22Rv1 (cell line): ENCODE data around the gene SCUBE2.
A peak's percentile ranks its signal among the peaks of the same experiment; 100 is the strongest.

Experiments
- H3K27ac ChIP-seq: fragments of 450-650 bp; 2 replicates; pipeline ENCODE4 v1.5.1; 2017
- CTCF ChIP-seq: fragments of 450-650 bp; IDR thresholded peaks from 2 replicates; pipeline ENCODE4 v1.5.1; 2017; ENCODE audit warnings: mild to moderate bottlenecking
- ZFX ChIP-seq: fragments of 450-650 bp; IDR thresholded peaks from 2 replicates; pipeline ENCODE4 v1.6.1; 2017; ENCODE audit warnings: antibody characterized with exemption, borderline replicate concordance

The SCUBE2 gene

GRCh38 chr11:9121469-9121796, 30.0 kb upstream of the SCUBE2 start:
- H3K27ac ChIP-seq = no peak overlapping the region
- TF ChIP-seq CTCF (no peak), ZFX (no peak)

GRCh38 chr11:9120664-9121468, 29.5 kb upstream of the SCUBE2 start:
- TF ChIP-seq CTCF (peak; percentile 63), ZFX (no peak)
- H3K27ac ChIP-seq = no peak overlapping the region

GRCh38 chr11:9118277-9118676, 26.9 kb upstream of the SCUBE2 start:
- no peak overlapping the region for H3K27ac ChIP-seq
- TF ChIP-seq ZFX = no peak

- H3K27ac ChIP-seq = no peak overlapping the region
- TF ChIP-seq CTCF = no peak
Observed at GRCh38 chr11:9112075-9112474, 20.7 kb upstream of the SCUBE2 start.

- no peak overlapping the region for H3K27ac ChIP-seq
- TF ChIP-seq CTCF (no peak), ZFX (no peak)
Observed at GRCh38 chr11:9109858-9110731, 18.7 kb upstream of the SCUBE2 start.

GRCh38 chr11:9104580-9104979, 13.2 kb upstream of the SCUBE2 start:
- no peak for TF ChIP-seq ZFX
- TF ChIP-seq CTCF = no peak
- H3K27ac ChIP-seq = no peak overlapping the region

- H3K27ac ChIP-seq = peak overlapping the region; percentile 59
- TF ChIP-seq CTCF (no peak), ZFX (no peak)
Observed at GRCh38 chr11:9103542-9104276, 12.3 kb upstream of the SCUBE2 start.
